ENCODE measurements around the gene STXBP3. TPM values are rescaled to one million over a fixed set of nuclear protein-coding genes. Genes with fewer than 3 reads are reported as not detected.

STXBP3 gene
- total and polyA plus RNA-seq, 2 of the 8 experiments (the other 6 are each of a cell fraction or from before 2014, with no cell fraction given), result 6.0 to 38.5 TPM

DNA sequence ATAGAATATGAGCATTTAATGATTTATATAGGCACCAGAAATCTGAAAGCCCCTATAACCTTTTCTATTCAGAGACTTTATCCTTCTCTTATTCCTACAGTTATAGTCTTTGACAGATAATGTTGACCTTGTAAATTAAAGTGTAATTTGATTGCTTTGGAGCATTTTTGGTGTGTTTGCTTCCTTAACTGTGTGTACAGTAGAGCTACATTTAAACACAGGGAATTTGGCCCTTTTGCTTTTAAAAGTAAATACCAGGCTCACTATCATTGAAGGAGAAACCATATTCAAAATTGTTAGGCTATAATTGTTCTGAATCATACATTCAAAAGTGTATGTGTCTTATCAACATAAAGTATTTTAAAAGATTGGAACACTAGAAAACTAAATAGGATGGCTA lies 33.0 kb downstream of the STXBP3 start:
- H3K4me2 ChIP-seq (ENCODE audit: insufficient read depth in 1 of 2, low read depth in 2 of 2, low read length in 2 of 2), result no peak overlapping the region
- H2BK120ac ChIP-seq (replicated peaks; ENCODE audit: low read depth, low read length), result no peak overlapping the region
- no peaks in the 10 kb centered on the region for H4K20me1 ChIP-seq (replicated peaks in 1 of 2; ENCODE audit: control insufficient read depth in 1 of 2, insufficient read depth in 2 of 2, low read length in 2 of 2)
- no peaks in the 10 kb centered on the region for H3K79me2 ChIP-seq (ENCODE audit: control insufficient read depth in 1 of 2, insufficient read depth in 2 of 2, low read length in 2 of 2)
- CTCF ChIA-PET (ENCODE audit: partially characterized antibody), result no interaction called here
- no peak overlapping the region for H4K91ac ChIP-seq (replicated peaks; ENCODE audit: insufficient read length, low read length)
- no peak overlapping the region for H3K4me3 ChIP-seq (ENCODE audit: extremely low read depth in 1 of 4, insufficient read depth in 2 of 4, low read depth in 3 of 4, low read length in 4 of 4)
- H2BK20ac ChIP-seq (ENCODE audit: low read length), result no peak overlapping the region
- TF ChIP-seq CBX8 (IDR thresholded peaks at IDR 0.05; ENCODE audit: borderline replicate concordance, low read depth, low read length) (no peak), ZNF274 (IDR thresholded peaks at IDR 0.05; ENCODE audit: borderline replicate concordance, extremely low read depth, low read length) (no peak), HDAC2 (IDR thresholded peaks at IDR 0.05; ENCODE audit: borderline replicate concordance in 1 of 2, low read depth in 2 of 2, low read length in 2 of 2) (no peak), CREB1 (IDR thresholded peaks at IDR 0.05) (no peak), POU5F1 (IDR thresholded peaks at IDR 0.05; ENCODE audit: low read depth, low read length) (no peak), MAFK (IDR thresholded peaks at IDR 0.05; ENCODE audit: low read depth, low read length) (no peak), ASH2L (IDR thresholded peaks at IDR 0.05; ENCODE audit: low read length) (no peak), YY1 (IDR thresholded peaks at IDR 0.05; ENCODE audit: low read depth, low read length) (no peak), SIX5 (IDR thresholded peaks at IDR 0.05; ENCODE audit: low read depth, low read length) (no peak), SIRT6 (IDR thresholded peaks at IDR 0.05; ENCODE audit: low read length) (no peak), GABPA (IDR thresholded peaks at IDR 0.05; ENCODE audit: borderline replicate concordance, insufficient read depth, low read length) (no peak), KDM5A (IDR thresholded peaks at IDR 0.05; ENCODE audit: low read length) (no peak), KDM1A (IDR thresholded peaks at IDR 0.05; ENCODE audit: borderline replicate concordance, low read length) (no peak), SIN3A (conservative IDR thresholded peaks at IDR 0.05 in 1 of 2, IDR thresholded peaks at IDR 0.05 in 1 of 2; ENCODE audit: low read depth in 1 of 2, low read length in 2 of 2) (no peak)
- TF ChIP-seq, protein P1, sequence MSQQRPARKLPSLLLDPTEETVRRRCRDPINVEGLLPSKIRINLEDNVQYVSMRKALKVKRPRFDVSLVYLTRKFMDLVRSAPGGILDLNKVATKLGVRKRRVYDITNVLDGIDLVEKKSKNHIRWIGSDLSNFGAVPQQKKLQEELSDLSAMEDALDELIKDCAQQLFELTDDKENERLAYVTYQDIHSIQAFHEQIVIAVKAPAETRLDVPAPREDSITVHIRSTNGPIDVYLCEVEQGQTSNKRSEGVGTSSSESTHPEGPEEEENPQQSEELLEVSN (IDR thresholded peaks at IDR 0.05), result no peak
- DNase-seq (ENCODE audit: low read depth in 1 of 2, low spot score in 2 of 2) (no peak), FAIRE-seq (no peak)
- no peak overlapping the region for H2BK12ac ChIP-seq (ENCODE audit: low read depth, low read length)
- no peak overlapping the region for H2AFZ ChIP-seq (ENCODE audit: low read length)
- no peak overlapping the region for H2BK15ac ChIP-seq (ENCODE audit: low read length)
- H2AK5ac ChIP-seq (ENCODE audit: low read depth, low read length), result no peak overlapping the region
- H3K23ac ChIP-seq (ENCODE audit: insufficient read length), result no peak overlapping the region
- no peaks in the 10 kb centered on the region for H3K79me1 ChIP-seq (ENCODE audit: low read depth, low read length)
- no peak overlapping the region for H3K14ac ChIP-seq (ENCODE audit: insufficient read length)
- no peak overlapping the region for H2BK5ac ChIP-seq (ENCODE audit: low read depth, low read length)
- H3K27ac ChIP-seq (ENCODE audit: low read depth, low read length), result no peak overlapping the region
- H3K9me3 ChIP-seq (ENCODE audit: insufficient read depth in 2 of 2, low read depth in 1 of 2, low read length in 1 of 2), result peaks cover 4 to 5% of the 10 kb centered on the region in 2 experiments; a peak in 3 of 4 replicates
- no peaks in the 10 kb centered on the region for H3K23me2 ChIP-seq (ENCODE audit: low read depth, low read length)
- no peak overlapping the region for H3K9ac ChIP-seq (replicated peaks in 1 of 4; ENCODE audit: extremely low read depth in 1 of 4, low read depth in 3 of 4, low read length in 3 of 4)
- H4K8ac ChIP-seq (ENCODE audit: extremely low read depth, insufficient read depth, low read length), result no peak overlapping the region; the same call in 1 of the 2 replicates
- POLR2A ChIA-PET (ENCODE audit: partially characterized antibody), result no interaction called here
- H3K36me3 ChIP-seq (ENCODE audit: control insufficient read depth in 2 of 4, insufficient read depth in 4 of 4, low read length in 3 of 4), result peaks cover 0 to 34% (median 15%) of the 10 kb centered on the region in 4 experiments; a peak in 3 of 8 replicates
- H4K5ac ChIP-seq (ENCODE audit: insufficient read length, low read depth, low read length), result no peak overlapping the region
- H3K4me1 ChIP-seq (replicated peaks in 1 of 4; ENCODE audit: control insufficient read depth in 3 of 4, insufficient read depth in 4 of 4, low read length in 3 of 4), result no peaks in the 10 kb centered on the region
- H3K27me3 ChIP-seq (replicated peaks in 1 of 4; ENCODE audit: control insufficient read depth in 3 of 4, extremely low read depth in 1 of 4, insufficient read depth in 3 of 4, low read length in 3 of 4), result no peaks in the 10 kb centered on the region
- H3K56ac ChIP-seq (replicated peaks; ENCODE audit: insufficient read length, low read depth, low read length), result no peak overlapping the region
- H3K4ac ChIP-seq (replicated peaks; ENCODE audit: insufficient read length, low read depth, low read length), result no peak overlapping the region
- H3K18ac ChIP-seq (ENCODE audit: extremely low read depth, low read length), result no peak overlapping the region
